WTC11 (cell line): ENCODE data around the gene DCUN1D3. TPM values are rescaled to one million over a fixed set of nuclear protein-coding genes. Genes with fewer than 3 reads are reported as not detected.

Experiments used
- ATAC-seq: fragments of 200-7000 bp; cut with Tn5 transposase; 2 replicates; pipeline ENCODE4 v1.10.0; 2021; ENCODE audit warnings: mild to moderate bottlenecking, moderate library complexity
- CTCF ChIA-PET: fragments of 300-600 bp; sonication (Branson Sonifier 250); formaldehyde crosslinking; loops from one replicate; lab custom pipeline; 2021; ENCODE audit warnings: antibody characterized with exemption; lab: Charles Lee
- POLR2A ChIA-PET: fragments of 350-600 bp; sonication (Branson Sonifier 250); formaldehyde crosslinking; loops from one replicate; lab custom pipeline; 2021; ENCODE audit warnings: antibody characterized with exemption; lab: Charles Lee
- DNase-seq: peaks from one replicate; pipeline ENCODE4 v3.0.0; 2021; ENCODE audit warnings: low spot score
- H3K27ac Mint-ChIP-seq: 2 replicates; pipeline ENCODE4 v1.8.0; 2021; ENCODE audit warnings: mixed read lengths
- H3K27me3 Mint-ChIP-seq: 2 replicates; pipeline ENCODE4 v1.8.0; 2021; ENCODE audit warnings: low read depth, mild to moderate bottlenecking, moderate library complexity, mixed read lengths
- H3K36me3 Mint-ChIP-seq: 2 replicates; pipeline ENCODE4 v1.8.0; 2021; ENCODE audit warnings: mixed read lengths
- H3K4me1 Mint-ChIP-seq: 2 replicates; pipeline ENCODE4 v1.8.0; 2022; ENCODE audit warnings: mixed read lengths
- H3K4me3 Mint-ChIP-seq: 2 replicates; pipeline ENCODE4 v1.8.0; 2021; ENCODE audit warnings: mild to moderate bottlenecking, moderate library complexity, mixed read lengths
- H3K9me3 Mint-ChIP-seq: 2 replicates; pipeline ENCODE4 v1.8.0; 2021; ENCODE audit warnings: mixed read lengths
- CREM ChIP-seq: sonication (generic); formaldehyde crosslinking; IDR thresholded peaks from 2 replicates; pipeline ENCODE4 v1.8.1; 2022; ENCODE audit warnings: mild to moderate bottlenecking, missing genetic modification reagents, moderate library complexity
- ELF4 ChIP-seq: sonication (generic); formaldehyde crosslinking; IDR thresholded peaks from 2 replicates; pipeline ENCODE4 v1.8.1; 2022; ENCODE audit warnings: low read depth, mild to moderate bottlenecking, moderate library complexity, missing genetic modification reagents
- FOXP1 ChIP-seq: sonication (generic); formaldehyde crosslinking; IDR thresholded peaks from 2 replicates; pipeline ENCODE4 v1.8.0; 2022; ENCODE audit warnings: missing genetic modification reagents, mild to moderate bottlenecking, moderate library complexity, borderline replicate concordance
- NFYB ChIP-seq: sonication (generic); formaldehyde crosslinking; conservative IDR thresholded peaks from 2 replicates; pipeline ENCODE4 v1.8.0; 2022; ENCODE audit warnings: low read depth, missing genetic modification reagents
- NR2C2 ChIP-seq: sonication (generic); formaldehyde crosslinking; IDR thresholded peaks from 2 replicates; pipeline ENCODE4 v1.8.0; 2022; ENCODE audit warnings: mild to moderate bottlenecking, missing genetic modification reagents
- OVOL2 ChIP-seq: fragments of 250-450 bp; sonication (Bioruptor Pico); IDR thresholded peaks from 2 replicates; pipeline ENCODE4 v1.9.0; 2021; ENCODE audit warnings: mild to moderate bottlenecking, borderline replicate concordance
- RELA ChIP-seq: sonication (generic); formaldehyde crosslinking; IDR thresholded peaks from 2 replicates; pipeline ENCODE4 v1.8.1; 2022; ENCODE audit warnings: missing genetic modification reagents, mild to moderate bottlenecking, borderline replicate concordance
- SMAD3 ChIP-seq: sonication (generic); formaldehyde crosslinking; IDR thresholded peaks from 2 replicates; pipeline ENCODE4 v1.8.0; 2022; ENCODE audit warnings: missing genetic modification reagents, mild to moderate bottlenecking, borderline replicate concordance
- SMAD4 ChIP-seq: sonication (generic); formaldehyde crosslinking; IDR thresholded peaks from 2 replicates; pipeline ENCODE4 v1.8.0; 2022; ENCODE audit warnings: mild to moderate bottlenecking, missing genetic modification reagents
- SP1 ChIP-seq: sonication (generic); formaldehyde crosslinking; conservative IDR thresholded peaks from 2 replicates; pipeline ENCODE4 v1.8.1; 2022; ENCODE audit warnings: missing genetic modification reagents
- TP53 ChIP-seq: sonication (generic); formaldehyde crosslinking; IDR thresholded peaks from 2 replicates; pipeline ENCODE4 v1.8.1; 2023; ENCODE audit warnings: mild to moderate bottlenecking, missing genetic modification reagents
- ZNF232 ChIP-seq: sonication (generic); formaldehyde crosslinking; IDR thresholded peaks from 2 replicates; pipeline ENCODE4 v1.8.0; 2022; ENCODE audit warnings: mild to moderate bottlenecking, missing genetic modification reagents
- ZNF396 ChIP-seq: fragments of 250-450 bp; sonication (Bioruptor Pico); IDR thresholded peaks from 2 replicates; pipeline ENCODE4 v1.8.0; 2021; ENCODE audit warnings: mild to moderate bottlenecking, moderate library complexity, borderline replicate concordance
- total RNA-seq: library from RNA; stranded (reverse); gene quantifications from 3 replicates; pipeline ENCODE4 v1.2.3, GENCODE V29; 2021
- TF ChIP-seq, protein P1 (sequence below): sonication (generic); formaldehyde crosslinking; IDR thresholded peaks from 2 replicates; pipeline ENCODE4 v1.8.0; 2022; ENCODE audit warnings: mild to moderate bottlenecking, missing genetic modification reagents
- TF ChIP-seq, protein P2 (sequence below): sonication (generic); formaldehyde crosslinking; conservative IDR thresholded peaks from 2 replicates; pipeline ENCODE4 v1.8.1; 2023; ENCODE audit warnings: mild to moderate bottlenecking, low read depth, missing genetic modification reagents, moderate library complexity
- TF ChIP-seq, protein P3 (sequence below): sonication (generic); formaldehyde crosslinking; IDR thresholded peaks from 2 replicates; pipeline ENCODE4 v1.8.0; 2022; ENCODE audit warnings: mild to moderate bottlenecking, missing genetic modification reagents
- TF ChIP-seq, protein P4 (sequence below): sonication (generic); formaldehyde crosslinking; conservative IDR thresholded peaks from 2 replicates; pipeline ENCODE4 v1.8.1; 2022; ENCODE audit warnings: mild to moderate bottlenecking, missing genetic modification reagents
- TF ChIP-seq, protein P5 (sequence below): fragments of 250-450 bp; sonication (Bioruptor Pico); IDR thresholded peaks from 2 replicates; pipeline ENCODE4 v1.9.0; 2021; ENCODE audit warnings: moderate library complexity, mild to moderate bottlenecking, inconsistent platforms, borderline replicate concordance
- TF ChIP-seq, protein P6 (sequence below): sonication (generic); formaldehyde crosslinking; IDR thresholded peaks from 2 replicates; pipeline ENCODE4 v1.8.1; 2022; ENCODE audit warnings: mild to moderate bottlenecking, moderate library complexity, missing genetic modification reagents
- TF ChIP-seq, protein P7 (sequence below): fragments of 250-450 bp; sonication (Bioruptor Pico); IDR thresholded peaks from 2 replicates; pipeline ENCODE4 v2.1.2; 2022; ENCODE audit warnings: mild to moderate bottlenecking, moderate library complexity
- TF ChIP-seq, protein P8 (sequence below): fragments of 200-600 bp; IDR thresholded peaks from 2 replicates; pipeline ENCODE4 v1.8.0; 2022; ENCODE audit warnings: antibody characterized with exemption
- TF ChIP-seq, protein P9 (sequence below): sonication (generic); formaldehyde crosslinking; IDR thresholded peaks from 2 replicates; pipeline ENCODE4 v1.8.1; 2023; ENCODE audit warnings: mild to moderate bottlenecking, missing genetic modification reagents, moderate library complexity

The DCUN1D3 gene
- total RNA-seq, 1 experiment from 2014 or later = 14.7 TPM

DNA sequence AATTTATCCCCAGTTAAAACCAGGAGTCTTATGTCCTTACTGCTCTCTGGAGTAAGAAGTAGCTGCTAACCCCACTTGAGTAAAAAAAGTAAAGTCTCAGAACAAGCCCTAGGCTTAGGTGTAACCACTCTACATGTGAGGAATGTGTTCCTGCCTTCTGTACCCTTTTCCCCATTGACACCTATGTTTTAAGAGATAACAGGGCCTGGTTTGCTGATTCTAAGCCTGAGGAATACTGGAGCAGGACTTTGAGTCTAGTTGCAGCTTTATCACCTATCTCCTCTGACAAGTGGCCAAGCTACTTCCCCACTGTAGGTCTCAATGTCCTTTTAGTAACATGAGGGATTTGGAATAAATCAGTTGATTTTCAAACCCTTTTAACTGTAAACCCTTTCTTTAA is 53.6 kb downstream of the DCUN1D3 start (continued):
- no peak for TF ChIP-seq RELA (CRISPR knock-in tag)
- TF ChIP-seq OVOL2 (CRISPR knock-in tag) = no peak
- no peak for TF ChIP-seq NFYB (CRISPR knock-in tag)
- no peak for TF ChIP-seq ELF4 (CRISPR knock-in tag)
- TF ChIP-seq, protein P1, sequence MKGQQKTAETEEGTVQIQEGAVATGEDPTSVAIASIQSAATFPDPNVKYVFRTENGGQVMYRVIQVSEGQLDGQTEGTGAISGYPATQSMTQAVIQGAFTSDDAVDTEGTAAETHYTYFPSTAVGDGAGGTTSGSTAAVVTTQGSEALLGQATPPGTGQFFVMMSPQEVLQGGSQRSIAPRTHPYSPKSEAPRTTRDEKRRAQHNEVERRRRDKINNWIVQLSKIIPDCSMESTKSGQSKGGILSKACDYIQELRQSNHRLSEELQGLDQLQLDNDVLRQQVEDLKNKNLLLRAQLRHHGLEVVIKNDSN (CRISPR knock-in tag) = no peak
- TF ChIP-seq, protein P2, sequence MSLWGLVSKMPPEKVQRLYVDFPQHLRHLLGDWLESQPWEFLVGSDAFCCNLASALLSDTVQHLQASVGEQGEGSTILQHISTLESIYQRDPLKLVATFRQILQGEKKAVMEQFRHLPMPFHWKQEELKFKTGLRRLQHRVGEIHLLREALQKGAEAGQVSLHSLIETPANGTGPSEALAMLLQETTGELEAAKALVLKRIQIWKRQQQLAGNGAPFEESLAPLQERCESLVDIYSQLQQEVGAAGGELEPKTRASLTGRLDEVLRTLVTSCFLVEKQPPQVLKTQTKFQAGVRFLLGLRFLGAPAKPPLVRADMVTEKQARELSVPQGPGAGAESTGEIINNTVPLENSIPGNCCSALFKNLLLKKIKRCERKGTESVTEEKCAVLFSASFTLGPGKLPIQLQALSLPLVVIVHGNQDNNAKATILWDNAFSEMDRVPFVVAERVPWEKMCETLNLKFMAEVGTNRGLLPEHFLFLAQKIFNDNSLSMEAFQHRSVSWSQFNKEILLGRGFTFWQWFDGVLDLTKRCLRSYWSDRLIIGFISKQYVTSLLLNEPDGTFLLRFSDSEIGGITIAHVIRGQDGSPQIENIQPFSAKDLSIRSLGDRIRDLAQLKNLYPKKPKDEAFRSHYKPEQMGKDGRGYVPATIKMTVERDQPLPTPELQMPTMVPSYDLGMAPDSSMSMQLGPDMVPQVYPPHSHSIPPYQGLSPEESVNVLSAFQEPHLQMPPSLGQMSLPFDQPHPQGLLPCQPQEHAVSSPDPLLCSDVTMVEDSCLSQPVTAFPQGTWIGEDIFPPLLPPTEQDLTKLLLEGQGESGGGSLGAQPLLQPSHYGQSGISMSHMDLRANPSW (CRISPR knock-in tag) = no peak
- no peak for TF ChIP-seq ZNF232 (CRISPR knock-in tag)
- no peak for TF ChIP-seq SMAD4 (CRISPR knock-in tag)
- no peak for TF ChIP-seq NR2C2 (CRISPR knock-in tag)
- no peak for TF ChIP-seq FOXP1 (CRISPR knock-in tag)
- TF ChIP-seq ZNF396 (CRISPR knock-in tag) = no peak
- TF ChIP-seq CREM (CRISPR knock-in tag) = no peak
- TF ChIP-seq, protein P3, sequence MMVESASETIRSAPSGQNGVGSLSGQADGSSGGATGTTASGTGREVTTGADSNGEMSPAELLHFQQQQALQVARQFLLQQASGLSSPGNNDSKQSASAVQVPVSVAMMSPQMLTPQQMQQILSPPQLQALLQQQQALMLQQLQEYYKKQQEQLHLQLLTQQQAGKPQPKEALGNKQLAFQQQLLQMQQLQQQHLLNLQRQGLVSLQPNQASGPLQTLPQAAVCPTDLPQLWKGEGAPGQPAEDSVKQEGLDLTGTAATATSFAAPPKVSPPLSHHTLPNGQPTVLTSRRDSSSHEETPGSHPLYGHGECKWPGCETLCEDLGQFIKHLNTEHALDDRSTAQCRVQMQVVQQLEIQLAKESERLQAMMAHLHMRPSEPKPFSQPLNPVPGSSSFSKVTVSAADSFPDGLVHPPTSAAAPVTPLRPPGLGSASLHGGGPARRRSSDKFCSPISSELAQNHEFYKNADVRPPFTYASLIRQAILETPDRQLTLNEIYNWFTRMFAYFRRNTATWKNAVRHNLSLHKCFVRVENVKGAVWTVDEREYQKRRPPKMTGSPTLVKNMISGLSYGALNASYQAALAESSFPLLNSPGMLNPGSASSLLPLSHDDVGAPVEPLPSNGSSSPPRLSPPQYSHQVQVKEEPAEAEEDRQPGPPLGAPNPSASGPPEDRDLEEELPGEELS (CRISPR knock-in tag) = no peak

DNA sequence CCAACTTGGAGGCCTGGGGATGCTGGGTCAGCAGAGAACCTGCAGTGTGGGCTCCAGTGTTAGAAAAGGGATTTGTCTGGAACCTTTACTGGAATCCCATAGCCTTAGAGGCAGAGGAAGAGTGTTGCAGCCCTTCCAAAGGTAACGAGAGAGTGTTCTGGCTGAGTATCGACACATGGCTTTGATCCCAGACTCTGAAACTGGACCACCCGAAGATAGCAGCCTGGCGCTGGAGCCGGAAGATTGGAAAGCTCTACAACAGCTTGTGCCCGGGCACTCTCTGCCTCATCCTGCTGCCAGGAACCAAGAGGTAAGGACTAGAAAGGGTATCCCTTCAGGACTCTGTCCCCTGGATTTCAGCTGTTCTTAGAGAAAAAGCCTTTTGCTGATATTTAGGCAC is 54.1 kb downstream of the DCUN1D3 start:
- Mint-ChIP-seq H3K4me3 (no peak overlapping the region), H3K36me3 (peaks cover 15% of the 10 kb centered on the region), H3K4me1 (peaks cover 3% of the 10 kb centered on the region), H3K27ac (no peak overlapping the region), H3K9me3 (no peaks in the 10 kb centered on the region), H3K27me3 (no peaks in the 10 kb centered on the region)
- DNase-seq (no peak), ATAC-seq (no peak)
- ChIA-PET POLR2A (no interaction called here), CTCF (interaction anchor here (1.1 kb wide), 1 partner anchor 238 kb away, joined by 3 read pairs; no protein-coding TSS in a partner anchor)
- TF ChIP-seq, protein P4, sequence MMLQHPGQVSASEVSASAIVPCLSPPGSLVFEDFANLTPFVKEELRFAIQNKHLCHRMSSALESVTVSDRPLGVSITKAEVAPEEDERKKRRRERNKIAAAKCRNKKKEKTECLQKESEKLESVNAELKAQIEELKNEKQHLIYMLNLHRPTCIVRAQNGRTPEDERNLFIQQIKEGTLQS (CRISPR knock-in tag) = no peak
- no peak for TF ChIP-seq SMAD4 (CRISPR knock-in tag)
- TF ChIP-seq, protein P5, sequence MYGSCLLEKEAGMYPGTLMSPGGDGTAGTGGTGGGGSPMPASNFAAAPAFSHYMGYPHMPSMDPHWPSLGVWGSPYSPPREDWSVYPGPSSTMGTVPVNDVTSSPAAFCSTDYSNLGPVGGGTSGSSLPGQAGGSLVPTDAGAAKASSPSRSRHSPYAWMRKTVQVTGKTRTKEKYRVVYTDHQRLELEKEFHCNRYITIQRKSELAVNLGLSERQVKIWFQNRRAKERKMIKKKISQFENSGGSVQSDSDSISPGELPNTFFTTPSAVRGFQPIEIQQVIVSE = no peak
- no peak for TF ChIP-seq TP53 (CRISPR knock-in tag)
- TF ChIP-seq, protein P6, sequence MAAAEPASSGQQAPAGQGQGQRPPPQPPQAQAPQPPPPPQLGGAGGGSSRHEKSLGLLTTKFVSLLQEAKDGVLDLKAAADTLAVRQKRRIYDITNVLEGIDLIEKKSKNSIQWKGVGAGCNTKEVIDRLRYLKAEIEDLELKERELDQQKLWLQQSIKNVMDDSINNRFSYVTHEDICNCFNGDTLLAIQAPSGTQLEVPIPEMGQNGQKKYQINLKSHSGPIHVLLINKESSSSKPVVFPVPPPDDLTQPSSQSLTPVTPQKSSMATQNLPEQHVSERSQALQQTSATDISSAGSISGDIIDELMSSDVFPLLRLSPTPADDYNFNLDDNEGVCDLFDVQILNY (CRISPR knock-in tag) = no peak
- TF ChIP-seq SP1 = no peak
- TF ChIP-seq, protein P7, sequence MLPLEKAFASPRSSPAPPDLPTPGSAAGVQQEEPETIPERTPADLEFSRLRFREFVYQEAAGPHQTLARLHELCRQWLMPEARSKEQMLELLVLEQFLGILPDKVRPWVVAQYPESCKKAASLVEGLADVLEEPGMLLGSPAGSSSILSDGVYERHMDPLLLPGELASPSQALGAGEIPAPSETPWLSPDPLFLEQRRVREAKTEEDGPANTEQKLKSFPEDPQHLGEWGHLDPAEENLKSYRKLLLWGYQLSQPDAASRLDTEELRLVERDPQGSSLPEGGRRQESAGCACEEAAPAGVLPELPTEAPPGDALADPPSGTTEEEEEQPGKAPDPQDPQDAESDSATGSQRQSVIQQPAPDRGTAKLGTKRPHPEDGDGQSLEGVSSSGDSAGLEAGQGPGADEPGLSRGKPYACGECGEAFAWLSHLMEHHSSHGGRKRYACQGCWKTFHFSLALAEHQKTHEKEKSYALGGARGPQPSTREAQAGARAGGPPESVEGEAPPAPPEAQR = no peak
- TF ChIP-seq SMAD3 (CRISPR knock-in tag) = no peak
- TF ChIP-seq, protein P8, sequence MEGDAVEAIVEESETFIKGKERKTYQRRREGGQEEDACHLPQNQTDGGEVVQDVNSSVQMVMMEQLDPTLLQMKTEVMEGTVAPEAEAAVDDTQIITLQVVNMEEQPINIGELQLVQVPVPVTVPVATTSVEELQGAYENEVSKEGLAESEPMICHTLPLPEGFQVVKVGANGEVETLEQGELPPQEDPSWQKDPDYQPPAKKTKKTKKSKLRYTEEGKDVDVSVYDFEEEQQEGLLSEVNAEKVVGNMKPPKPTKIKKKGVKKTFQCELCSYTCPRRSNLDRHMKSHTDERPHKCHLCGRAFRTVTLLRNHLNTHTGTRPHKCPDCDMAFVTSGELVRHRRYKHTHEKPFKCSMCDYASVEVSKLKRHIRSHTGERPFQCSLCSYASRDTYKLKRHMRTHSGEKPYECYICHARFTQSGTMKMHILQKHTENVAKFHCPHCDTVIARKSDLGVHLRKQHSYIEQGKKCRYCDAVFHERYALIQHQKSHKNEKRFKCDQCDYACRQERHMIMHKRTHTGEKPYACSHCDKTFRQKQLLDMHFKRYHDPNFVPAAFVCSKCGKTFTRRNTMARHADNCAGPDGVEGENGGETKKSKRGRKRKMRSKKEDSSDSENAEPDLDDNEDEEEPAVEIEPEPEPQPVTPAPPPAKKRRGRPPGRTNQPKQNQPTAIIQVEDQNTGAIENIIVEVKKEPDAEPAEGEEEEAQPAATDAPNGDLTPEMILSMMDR = no peak
- TF ChIP-seq, protein P9, sequence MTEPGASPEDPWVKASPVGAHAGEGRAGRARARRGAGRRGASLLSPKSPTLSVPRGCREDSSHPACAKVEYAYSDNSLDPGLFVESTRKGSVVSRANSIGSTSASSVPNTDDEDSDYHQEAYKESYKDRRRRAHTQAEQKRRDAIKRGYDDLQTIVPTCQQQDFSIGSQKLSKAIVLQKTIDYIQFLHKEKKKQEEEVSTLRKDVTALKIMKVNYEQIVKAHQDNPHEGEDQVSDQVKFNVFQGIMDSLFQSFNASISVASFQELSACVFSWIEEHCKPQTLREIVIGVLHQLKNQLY (CRISPR knock-in tag) = no peak
